Suprapubic skin (tissue), 3 donors: ENCODE results near the gene GNLY.

ENCODE experiments used
- POLR2A ChIP-seq, 2 donors: fragments of 450-650 bp; IDR thresholded peaks; one replicate each; pipeline ENCODE4 v1.6.1; 2017; ENCODE audit warnings: antibody characterized with exemption in 2 of 2, mild to moderate bottlenecking in 2 of 2, moderate library complexity in 2 of 2
- TF ChIP-seq, protein P1 (sequence below), 2 donors: fragments of 200-600 bp in 1 of 2; fragments of 450-650 bp in 1 of 2; sonication (generic) in 1 of 2; IDR thresholded peaks; one replicate each; pipeline ENCODE4 v1.5.1; 2016 to 2019; ENCODE audit warnings: antibody characterized with exemption in 2 of 2, mild to moderate bottlenecking in 1 of 2, moderate library complexity in 1 of 2

DNA sequence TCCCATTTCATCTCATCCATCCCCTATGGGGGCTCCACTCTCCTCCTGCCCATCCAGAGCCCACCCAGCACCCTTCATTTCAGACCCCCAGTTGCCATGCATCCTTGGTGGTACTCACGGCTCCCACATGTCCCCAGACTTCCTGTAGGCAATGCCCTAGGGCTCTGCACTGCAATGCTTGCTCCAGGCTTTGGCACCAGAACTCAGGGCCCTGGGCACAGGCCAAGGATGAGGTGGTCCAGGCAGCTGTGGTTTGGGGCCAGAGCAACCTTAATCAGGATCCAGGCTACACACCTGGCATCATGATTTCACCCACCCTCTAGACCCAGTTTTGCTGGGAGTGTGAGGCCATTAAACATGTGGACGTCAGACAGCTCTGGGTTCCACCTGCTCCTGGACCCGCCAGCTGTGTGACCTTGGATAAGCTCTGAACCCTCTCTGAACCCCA lies 26.6 kb upstream of the GNLY start:
- TF ChIP-seq, protein P1, sequence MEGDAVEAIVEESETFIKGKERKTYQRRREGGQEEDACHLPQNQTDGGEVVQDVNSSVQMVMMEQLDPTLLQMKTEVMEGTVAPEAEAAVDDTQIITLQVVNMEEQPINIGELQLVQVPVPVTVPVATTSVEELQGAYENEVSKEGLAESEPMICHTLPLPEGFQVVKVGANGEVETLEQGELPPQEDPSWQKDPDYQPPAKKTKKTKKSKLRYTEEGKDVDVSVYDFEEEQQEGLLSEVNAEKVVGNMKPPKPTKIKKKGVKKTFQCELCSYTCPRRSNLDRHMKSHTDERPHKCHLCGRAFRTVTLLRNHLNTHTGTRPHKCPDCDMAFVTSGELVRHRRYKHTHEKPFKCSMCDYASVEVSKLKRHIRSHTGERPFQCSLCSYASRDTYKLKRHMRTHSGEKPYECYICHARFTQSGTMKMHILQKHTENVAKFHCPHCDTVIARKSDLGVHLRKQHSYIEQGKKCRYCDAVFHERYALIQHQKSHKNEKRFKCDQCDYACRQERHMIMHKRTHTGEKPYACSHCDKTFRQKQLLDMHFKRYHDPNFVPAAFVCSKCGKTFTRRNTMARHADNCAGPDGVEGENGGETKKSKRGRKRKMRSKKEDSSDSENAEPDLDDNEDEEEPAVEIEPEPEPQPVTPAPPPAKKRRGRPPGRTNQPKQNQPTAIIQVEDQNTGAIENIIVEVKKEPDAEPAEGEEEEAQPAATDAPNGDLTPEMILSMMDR (IDR thresholded peaks at IDR 0.05), result no peak
- TF ChIP-seq POLR2A (IDR thresholded peaks at IDR 0.05), result no peak
